HepG2 (cell line): ENCODE measurements around the gene MMP28. TPM values are rescaled to one million over a fixed set of nuclear protein-coding genes. Genes with fewer than 3 reads are reported as not detected.

Experiments used
- ATAC-seq: fragments of 200-7000 bp; cut with Tn5 transposase; 3 replicates; pipeline ENCODE4 v1.9.1; 2020; ENCODE audit warnings: mild to moderate bottlenecking, moderate library complexity
- BruUV-seq: library from RNA; stranded (reverse); fragments of 400-500 nt; replicated peaks from 2 replicates; lab custom pipeline; 2021; lab: Mats Ljungman, UMichigan
- CTCF ChIA-PET: fragments of 300-600 bp; formaldehyde crosslinking; extraction: SDS; loops from one replicate; lab custom pipeline; 2021; ENCODE audit warnings: low total read pairs, inconsistent platforms, low intra/inter-chr PET ratio; lab: Yijun Ruan, JAX
- POLR2A ChIA-PET: fragments of 350-600 bp; sonication (Branson Sonifier 250); formaldehyde crosslinking; loops from one replicate; lab custom pipeline; 2020; ENCODE audit warnings: antibody characterized with exemption, inconsistent platforms; lab: Yijun Ruan, JAX
- DNase-seq: peaks from one replicate; pipeline ENCODE4 v3.0.0-alpha.2; 2015; ENCODE audit warnings: low spot score
- FAIRE-seq: peaks from 3 replicates; lab custom pipeline; 2011; peaks lifted over from hg19 to GRCh38; lab: Jason Lieb, UNC
- H2AFZ ChIP-seq: one replicate; pipeline ENCODE4 v1.6.1; 2011; ENCODE audit warnings: low read length, inconsistent platforms
- H3K27ac ChIP-seq: fragments of 300-600 bp; 3 replicates; pipeline ENCODE4 v1.8.0; 2011; ENCODE audit warnings: mixed run types, mild to moderate bottlenecking, mixed read lengths, low read length, inconsistent platforms; ENCODE audit not compliant: insufficient read depth; ENCODE audit errors: extremely low read length
- H3K27me3 ChIP-seq, 2 experiments: fragments of 200-600 bp in 1 of 2; 2 replicates in 1 of 2; 3 replicates in 1 of 2; pipeline versions ENCODE4 v1.6.0 to v1.8.0; 2011; ENCODE audit warnings: low read length in 2 of 2, mild to moderate bottlenecking in 2 of 2, moderate library complexity in 2 of 2, inconsistent platforms in 1 of 2; ENCODE audit not compliant: insufficient read depth in 2 of 2, control insufficient read depth in 1 of 2
- H3K36me3 ChIP-seq, 2 experiments: fragments of 200-600 bp in 1 of 2; replicated peaks in 1 of 2; 2 replicates in 1 of 2; 3 replicates in 1 of 2; pipeline versions ENCODE4 v1.5.1 to v1.8.0; 2011; ENCODE audit warnings: low read length in 2 of 2, inconsistent platforms in 1 of 2; ENCODE audit not compliant: insufficient read depth in 2 of 2, control insufficient read depth in 1 of 2
- H3K4me1 ChIP-seq: 2 replicates; pipeline ENCODE4 v1.5.1; 2012; ENCODE audit warnings: low read length, inconsistent platforms; ENCODE audit not compliant: insufficient read depth
- H3K4me2 ChIP-seq: 2 replicates; pipeline ENCODE4 v1.6.0; 2011; ENCODE audit warnings: low read depth, low read length, inconsistent platforms
- H3K4me3 ChIP-seq, 3 experiments: fragments of 200-600 bp in 1 of 3; sonication (generic), shearing (Covaris generic) in 1 of 3; replicated peaks in 1 of 3; 2 replicates each; pipeline ENCODE4 v1.5.1; 2011 to 2016; ENCODE audit warnings: low read length in 3 of 3, inconsistent platforms in 2 of 3, low read depth in 2 of 3, mild to moderate bottlenecking in 2 of 3, control low read depth in 1 of 3, mixed read lengths in 1 of 3; ENCODE audit not compliant: insufficient read depth in 1 of 3
- H3K79me2 ChIP-seq: one replicate; pipeline ENCODE4 v1.6.1; 2011; ENCODE audit warnings: low read length, inconsistent platforms; ENCODE audit not compliant: insufficient read depth
- H3K9ac ChIP-seq: 2 replicates; pipeline ENCODE4 v1.6.0; 2011; ENCODE audit warnings: mild to moderate bottlenecking, low read depth, low read length, inconsistent platforms; ENCODE audit not compliant: insufficient read depth
- H3K9me3 ChIP-seq: 2 replicates; pipeline ENCODE4 v1.5.1; 2012; ENCODE audit warnings: mild to moderate bottlenecking, low read length
- H4K20me1 ChIP-seq: 2 replicates; pipeline ENCODE4 v1.6.0; 2011; ENCODE audit warnings: inconsistent platforms, mild to moderate bottlenecking, low read length, moderate library complexity; ENCODE audit not compliant: insufficient read depth
- MAFF ChIP-seq: IDR thresholded peaks from 2 replicates; pipeline ENCODE4 v1.6.1; 2011; ENCODE audit warnings: low read depth, low read length, improper control_type of control experiment
- MAFG ChIP-seq: sonication (generic); formaldehyde crosslinking; IDR thresholded peaks from 2 replicates; pipeline ENCODE4 v1.5.1; 2020; ENCODE audit warnings: mild to moderate bottlenecking, missing genetic modification reagents
- NFE2L2 ChIP-seq: fragments of 150-350 bp; IDR thresholded peaks from 2 replicates; pipeline ENCODE4 v1.6.1; 2014; ENCODE audit warnings: low read length
- SIX4 ChIP-seq: sonication (generic); formaldehyde crosslinking; IDR thresholded peaks from 2 replicates; pipeline ENCODE4 v1.4.0; 2020; ENCODE audit warnings: missing genetic modification reagents
- SNRNP70 ChIP-seq: fragments of 200-400 bp; formaldehyde crosslinking; IDR thresholded peaks from 2 replicates; pipeline ENCODE4 v1.6.1; 2017; ENCODE audit warnings: mild to moderate bottlenecking, low read depth, low read length, moderate library complexity
- SP4 ChIP-seq: sonication (generic); formaldehyde crosslinking; IDR thresholded peaks from 2 replicates; pipeline ENCODE4 v1.8.1; 2023; ENCODE audit warnings: mild to moderate bottlenecking, missing genetic modification reagents
- ZNF329 ChIP-seq: sonication (generic); formaldehyde crosslinking; IDR thresholded peaks from 2 replicates; pipeline ENCODE4 v1.9.0; 2021; ENCODE audit warnings: low read depth, mild to moderate bottlenecking, missing genetic modification reagents
- ZNF383 ChIP-seq: sonication (generic); formaldehyde crosslinking; IDR thresholded peaks from 2 replicates; pipeline ENCODE4 v1.4.0; 2020; ENCODE audit warnings: missing genetic modification reagents, mild to moderate bottlenecking, borderline replicate concordance
- ZNF558 ChIP-seq: sonication (generic); formaldehyde crosslinking; IDR thresholded peaks from 2 replicates; pipeline ENCODE4 v1.9.0; 2022; ENCODE audit warnings: mild to moderate bottlenecking, missing genetic modification reagents, borderline replicate concordance
- ZNF570 ChIP-seq: sonication (generic); formaldehyde crosslinking; IDR thresholded peaks from 2 replicates; pipeline ENCODE4 v1.4.0; 2020; ENCODE audit warnings: mild to moderate bottlenecking, missing genetic modification reagents, borderline replicate concordance
- ZNF607 ChIP-seq: sonication (generic); formaldehyde crosslinking; IDR thresholded peaks from 2 replicates; pipeline ENCODE4 v1.5.1; 2020; ENCODE audit warnings: missing genetic modification reagents, mild to moderate bottlenecking, borderline replicate concordance
- ZNF724P ChIP-seq: sonication (generic); formaldehyde crosslinking; IDR thresholded peaks from 2 replicates; pipeline ENCODE4 v1.8.0; 2022; ENCODE audit warnings: missing genetic modification reagents, borderline replicate concordance
- WGBS: methylation state at CpG from one replicate; pipeline ENCODE4 v1.1.6; 2017; ENCODE audit warnings: low lambda C conversion rate; 5-methylcytosine and 5-hydroxymethylcytosine counted together
- in situ Hi-C: cut with HindIII; loops from 2 replicates; pipeline ENCODE4 v1.10.0; 2017; ENCODE audit warnings: low pct_unique_long_range_greater_than_20kb; ENCODE audit not compliant: extremely low pct_ligation_motif_present
- intact Hi-C: fragments of 100-400 bp; cut with micrococcal nuclease; formaldehyde crosslinking; loops from one replicate; pipeline ENCODE4 v1.10.0; 2022; ENCODE audit not compliant: unreplicated experiment
- polyA plus RNA-seq, 8 experiments: library from polyadenylated mRNA; depleted of rRNA in 3 of 8; stranded (reverse) in 7 of 8; unstranded in 1 of 8; fragments of >200 nt; fragmentation: Illumina TruSeq in 4 of 8; extraction: Trizol in 4 of 8; gene quantifications; 2 replicates each; pipeline versions ENCODE4 v1.2.1 to v1.2.3, GENCODE V29; 2011 to 2016; ENCODE audit warnings: low read depth in 4 of 8, missing spikeins in 1 of 8, mixed read lengths in 1 of 8; ENCODE audit not compliant: insufficient read depth in 1 of 8
- total RNA-seq, 5 experiments: library from RNA; depleted of rRNA; stranded (reverse); fragments of >200 nt; fragmentation: Illumina TruSeq; extraction: Trizol; gene quantifications; 2 replicates each; pipeline ENCODE4 v1.2.3, GENCODE V29; 2016; ENCODE audit warnings: low read depth in 1 of 5
- TF ChIP-seq, protein P1 (sequence below): sonication (generic); formaldehyde crosslinking; IDR thresholded peaks from 2 replicates; pipeline ENCODE4 v1.5.0; 2020; ENCODE audit warnings: mild to moderate bottlenecking, missing genetic modification reagents, moderate library complexity
- TF ChIP-seq, protein P2 (sequence below): sonication (generic); formaldehyde crosslinking; IDR thresholded peaks from 2 replicates; pipeline ENCODE4 v1.5.0; 2020; ENCODE audit warnings: mild to moderate bottlenecking, missing genetic modification reagents

Gene MMP28
- total and polyA plus RNA-seq, 2 of the 13 experiments (the other 11 are each of a cell fraction or from before 2014, with no cell fraction given): not detected

DNA sequence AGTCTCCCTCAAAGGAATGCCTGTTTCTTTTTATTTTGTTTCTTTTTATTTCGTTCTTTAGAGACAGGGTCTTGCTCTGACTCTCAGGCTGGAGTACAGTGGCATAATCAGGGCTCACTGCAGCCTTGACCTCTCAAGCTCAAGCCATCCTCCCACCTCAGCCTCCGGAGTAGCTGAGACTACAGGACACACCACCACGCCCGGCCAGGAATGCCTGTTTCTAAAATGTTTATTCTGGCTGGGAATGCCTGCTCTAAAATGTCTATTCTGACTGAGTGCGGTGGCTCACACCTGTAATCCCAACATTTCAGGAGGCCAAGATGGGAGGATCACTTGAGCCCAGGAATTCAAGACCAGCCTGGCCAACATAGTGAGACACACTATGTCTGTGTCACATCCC is 2.5 kb upstream of the MMP28 start (continued):
- no peak for TF ChIP-seq SP4

DNA sequence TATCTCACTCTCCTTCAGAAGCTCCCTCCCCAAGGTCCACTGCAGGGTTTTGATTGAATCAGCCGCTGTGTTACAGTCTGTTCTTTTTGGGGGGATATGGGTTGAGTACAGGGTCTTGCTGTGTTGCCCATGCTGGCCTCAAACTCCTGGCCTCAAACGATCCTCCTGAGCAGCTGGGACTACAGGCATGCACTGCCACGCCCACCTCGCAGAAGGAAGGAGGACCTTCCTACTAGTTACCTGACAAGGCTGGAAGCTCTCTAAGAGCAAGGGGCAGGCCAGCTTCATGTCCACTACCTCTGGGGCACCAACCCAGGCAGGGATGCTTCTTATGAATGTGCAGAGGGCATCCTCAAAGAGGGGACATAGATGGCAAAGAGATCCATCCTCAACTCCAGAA is 1.9 kb upstream of the MMP28 start:
- ChIA-PET CTCF (no interaction called here), POLR2A (no interaction called here)
- Histone ChIP-seq H3K36me3 (no peaks in the 10 kb centered on the region), H3K27me3 (peaks cover 13 to 58% of the 10 kb centered on the region in 2 experiments; a peak in 4 of 5 replicates), H3K4me2 (no peak overlapping the region), H3K79me2 (no peaks in the 10 kb centered on the region), H3K9ac (no peak overlapping the region), H3K4me1 (peaks cover 6% of the 10 kb centered on the region; the same call in 1 of the 2 replicates), H3K9me3 (no peaks in the 10 kb centered on the region), H4K20me1 (no peaks in the 10 kb centered on the region), H2AFZ (no peak overlapping the region), H3K4me3 (no peak overlapping the region), H3K27ac (no peak overlapping the region)
- FAIRE-seq (no peak), ATAC-seq (no peak), DNase-seq (no peak)
- TF ChIP-seq SIX4 (CRISPR knock-in tag) (no peak), ZNF570 (no peak), ZNF558 (CRISPR knock-in tag) (no peak), ZNF329 (CRISPR knock-in tag) (no peak), ZNF383 (CRISPR knock-in tag) (no peak)
- intact Hi-C loops: no loop called here
- 20% methylated on average over 2 of the region's 4 CpGs for WGBS
- no TSS peak for BruUV-seq
- in situ Hi-C loops: no loop called here

DNA sequence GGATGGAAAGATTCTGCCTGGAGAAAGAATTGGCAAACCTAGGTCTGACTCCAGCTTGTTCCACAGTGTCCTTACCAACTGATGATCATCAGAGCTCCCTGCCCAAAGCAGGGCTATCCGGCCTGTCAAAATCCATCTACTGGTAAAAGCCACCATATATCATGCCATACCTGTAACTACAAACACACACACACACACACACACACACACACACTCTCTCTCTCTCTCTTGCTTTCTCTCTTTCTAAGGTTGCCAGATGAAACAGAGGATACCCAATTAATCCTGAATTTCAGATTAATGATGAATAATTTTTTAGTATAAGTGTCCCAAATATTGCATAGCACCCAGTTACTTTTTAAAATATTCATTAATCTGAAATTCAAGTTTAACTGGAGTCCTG is 1.5 kb upstream of the MMP28 start:
- no peaks in the 10 kb centered on the region for H4K20me1 ChIP-seq
- TF ChIP-seq NFE2L2 (no peak), ZNF724P (CRISPR knock-in tag) (no peak), ZNF607 (CRISPR knock-in tag) (no peak), SNRNP70 (no peak), MAFG (CRISPR knock-in tag) (no peak), MAFF (no peak)
- TF ChIP-seq, protein P1, sequence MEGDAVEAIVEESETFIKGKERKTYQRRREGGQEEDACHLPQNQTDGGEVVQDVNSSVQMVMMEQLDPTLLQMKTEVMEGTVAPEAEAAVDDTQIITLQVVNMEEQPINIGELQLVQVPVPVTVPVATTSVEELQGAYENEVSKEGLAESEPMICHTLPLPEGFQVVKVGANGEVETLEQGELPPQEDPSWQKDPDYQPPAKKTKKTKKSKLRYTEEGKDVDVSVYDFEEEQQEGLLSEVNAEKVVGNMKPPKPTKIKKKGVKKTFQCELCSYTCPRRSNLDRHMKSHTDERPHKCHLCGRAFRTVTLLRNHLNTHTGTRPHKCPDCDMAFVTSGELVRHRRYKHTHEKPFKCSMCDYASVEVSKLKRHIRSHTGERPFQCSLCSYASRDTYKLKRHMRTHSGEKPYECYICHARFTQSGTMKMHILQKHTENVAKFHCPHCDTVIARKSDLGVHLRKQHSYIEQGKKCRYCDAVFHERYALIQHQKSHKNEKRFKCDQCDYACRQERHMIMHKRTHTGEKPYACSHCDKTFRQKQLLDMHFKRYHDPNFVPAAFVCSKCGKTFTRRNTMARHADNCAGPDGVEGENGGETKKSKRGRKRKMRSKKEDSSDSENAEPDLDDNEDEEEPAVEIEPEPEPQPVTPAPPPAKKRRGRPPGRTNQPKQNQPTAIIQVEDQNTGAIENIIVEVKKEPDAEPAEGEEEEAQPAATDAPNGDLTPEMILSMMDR (CRISPR knock-in tag): no peak
- TF ChIP-seq, protein P2, sequence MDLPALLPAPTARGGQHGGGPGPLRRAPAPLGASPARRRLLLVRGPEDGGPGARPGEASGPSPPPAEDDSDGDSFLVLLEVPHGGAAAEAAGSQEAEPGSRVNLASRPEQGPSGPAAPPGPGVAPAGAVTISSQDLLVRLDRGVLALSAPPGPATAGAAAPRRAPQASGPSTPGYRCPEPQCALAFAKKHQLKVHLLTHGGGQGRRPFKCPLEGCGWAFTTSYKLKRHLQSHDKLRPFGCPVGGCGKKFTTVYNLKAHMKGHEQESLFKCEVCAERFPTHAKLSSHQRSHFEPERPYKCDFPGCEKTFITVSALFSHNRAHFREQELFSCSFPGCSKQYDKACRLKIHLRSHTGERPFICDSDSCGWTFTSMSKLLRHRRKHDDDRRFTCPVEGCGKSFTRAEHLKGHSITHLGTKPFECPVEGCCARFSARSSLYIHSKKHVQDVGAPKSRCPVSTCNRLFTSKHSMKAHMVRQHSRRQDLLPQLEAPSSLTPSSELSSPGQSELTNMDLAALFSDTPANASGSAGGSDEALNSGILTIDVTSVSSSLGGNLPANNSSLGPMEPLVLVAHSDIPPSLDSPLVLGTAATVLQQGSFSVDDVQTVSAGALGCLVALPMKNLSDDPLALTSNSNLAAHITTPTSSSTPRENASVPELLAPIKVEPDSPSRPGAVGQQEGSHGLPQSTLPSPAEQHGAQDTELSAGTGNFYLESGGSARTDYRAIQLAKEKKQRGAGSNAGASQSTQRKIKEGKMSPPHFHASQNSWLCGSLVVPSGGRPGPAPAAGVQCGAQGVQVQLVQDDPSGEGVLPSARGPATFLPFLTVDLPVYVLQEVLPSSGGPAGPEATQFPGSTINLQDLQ: no peak

More for the DNA sequence above, 1.5 kb upstream of the MMP28 start:
- Histone ChIP-seq H3K4me1 (peaks cover 6% of the 10 kb centered on the region; the same call in 1 of the 2 replicates), H3K9me3 (no peaks in the 10 kb centered on the region), H3K27ac (no peak overlapping the region), H3K36me3 (no peaks in the 10 kb centered on the region), H3K27me3 (peaks cover 13 to 62% of the 10 kb centered on the region in 2 experiments; a peak in 4 of 5 replicates), H3K9ac (no peak overlapping the region), H3K79me2 (no peaks in the 10 kb centered on the region), H3K4me2 (no peak overlapping the region), H2AFZ (no peak overlapping the region), H3K4me3 (no peak overlapping the region)
- ChIA-PET POLR2A (no interaction called here), CTCF (no interaction called here)
- DNase-seq (no peak), ATAC-seq (no peak), FAIRE-seq (no peak)
- intact Hi-C loops (no loop called here), in situ Hi-C loops (no loop called here)
- no TSS peak for BruUV-seq
- 18% methylated on average over 1 of the region's 1 CpG for WGBS
